K562 (cell line): Measurements from ENCODE around the gene ZC3H13. TPM values are rescaled to one million over a fixed set of nuclear protein-coding genes. Genes with fewer than 3 reads are reported as not detected.

Experiments
- ATAC-seq: fragments of 200-7000 bp; cut with Tn5 transposase; 3 replicates; pipeline ENCODE4 v1.9.1; 2020; ENCODE audit warnings: moderate library complexity
- BruUV-seq: library from RNA; stranded (reverse); fragments of 400-500 nt; replicated peaks from 2 replicates; lab custom pipeline; 2021; lab: Mats Ljungman, UMichigan
- CTCF ChIA-PET: fragments of 300-600 bp; formaldehyde crosslinking; extraction: SDS; loops from one replicate; lab custom pipeline; 2021; ENCODE audit warnings: low intra/inter-chr PET ratio; lab: Yijun Ruan, JAX
- POLR2A ChIA-PET: fragments of 300-600, 350-650 bp; sonication (Branson Sonifier 250); formaldehyde crosslinking; extraction: SDS; loops from one replicate; lab custom pipeline; 2021; ENCODE audit warnings: antibody characterized with exemption, inconsistent platforms; lab: Yijun Ruan, JAX
- DNase-seq, 4 experiments: peaks; one replicate each; pipeline versions ENCODE4 v3.0.0 to v3.0.0-alpha.2; 2011 to 2018; ENCODE audit warnings: low spot score in 3 of 4, mixed read lengths in 3 of 4; ENCODE audit errors: extremely low read depth in 1 of 4
- FAIRE-seq: peaks from 2 replicates; lab custom pipeline; 2011; peaks lifted over from hg19 to GRCh38; lab: Jason Lieb, UNC
- H2AFZ ChIP-seq: 2 replicates; pipeline ENCODE4 v1.6.0; 2011; ENCODE audit warnings: low read depth, low read length, control low read depth, inconsistent platforms
- H3K27ac ChIP-seq: fragments of 200-600 bp; 3 replicates; pipeline ENCODE4 v1.8.0; 2011; ENCODE audit warnings: low read depth, mild to moderate bottlenecking, control low read depth, inconsistent platforms, low read length, moderate library complexity, mixed read lengths; ENCODE audit errors: extremely low read depth
- H3K27me3 ChIP-seq, 2 experiments: fragments of 300-600 bp in 1 of 2; 2 replicates in 1 of 2; 3 replicates in 1 of 2; pipeline versions ENCODE4 v1.6.0 to v1.8.0; 2011; ENCODE audit warnings: inconsistent platforms in 2 of 2, low read length in 2 of 2, mild to moderate bottlenecking in 1 of 2, mixed read lengths in 1 of 2, moderate library complexity in 1 of 2; ENCODE audit not compliant: control insufficient read depth in 2 of 2, insufficient read depth in 2 of 2
- H3K36me3 ChIP-seq: fragments of 300-600 bp; 3 replicates; pipeline ENCODE4 v1.8.0; 2011; ENCODE audit warnings: mild to moderate bottlenecking, low read length, inconsistent platforms; ENCODE audit not compliant: control insufficient read depth, insufficient read depth
- H3K4me1 ChIP-seq, 2 experiments: fragments of 200-600 bp in 1 of 2; replicated peaks in 1 of 2; 2 replicates in 1 of 2; 3 replicates in 1 of 2; pipeline versions ENCODE4 v1.5.1 to v1.8.0; 2011; ENCODE audit warnings: inconsistent platforms in 2 of 2, low read length in 2 of 2, mild to moderate bottlenecking in 1 of 2, mixed read lengths in 1 of 2, moderate library complexity in 1 of 2; ENCODE audit not compliant: control insufficient read depth in 2 of 2, insufficient read depth in 2 of 2
- H3K4me2 ChIP-seq: 2 replicates; pipeline ENCODE4 v1.6.1; 2011; ENCODE audit warnings: low read length, control low read depth, inconsistent platforms, mixed read lengths; ENCODE audit not compliant: insufficient read depth
- H3K4me3 ChIP-seq: fragments of 200-600 bp; sonication (generic), shearing (Covaris generic); 2 replicates; pipeline ENCODE4 v1.5.1; 2016; ENCODE audit warnings: control low read depth, inconsistent platforms
- H3K79me2 ChIP-seq: fragments of 200-600 bp; 3 replicates; pipeline ENCODE4 v1.8.0; 2011; ENCODE audit warnings: low read length, inconsistent platforms; ENCODE audit not compliant: control insufficient read depth, insufficient read depth
- H3K9ac ChIP-seq, 2 experiments: 2 replicates each; pipeline versions ENCODE4 v1.6.0 to v1.6.1; 2011; ENCODE audit warnings: low read depth in 2 of 2, low read length in 2 of 2, control low read depth in 1 of 2, inconsistent platforms in 1 of 2, mild to moderate bottlenecking in 1 of 2, mixed read lengths in 1 of 2; ENCODE audit not compliant: insufficient read depth in 1 of 2
- H3K9me1 ChIP-seq: one replicate; pipeline ENCODE4 v1.6.0; 2011; ENCODE audit warnings: inconsistent platforms, mild to moderate bottlenecking, low read length, moderate library complexity; ENCODE audit not compliant: control insufficient read depth, insufficient read depth
- H3K9me3 ChIP-seq: replicated peaks from 2 replicates; pipeline ENCODE4 v1.5.1; 2011; ENCODE audit warnings: low read depth, low read length, inconsistent platforms; ENCODE audit not compliant: control insufficient read depth, insufficient read depth
- H4K20me1 ChIP-seq: replicated peaks from 2 replicates; pipeline ENCODE4 v1.6.1; 2011; ENCODE audit warnings: low read length, inconsistent platforms, mixed read lengths; ENCODE audit not compliant: control insufficient read depth, insufficient read depth
- BRD9 ChIP-seq: fragments of 450-650 bp; IDR thresholded peaks from 2 replicates; pipeline ENCODE4 v1.6.1; 2018; ENCODE audit warnings: low read depth; ENCODE audit not compliant: partially characterized antibody
- FOSL1 ChIP-seq: fragments of 200-800 bp; sonication (Bioruptor generic); conservative IDR thresholded peaks from 2 replicates; pipeline ENCODE4 v1.6.1; 2016; ENCODE audit warnings: missing genetic modification characterization, missing compliant biosample characterization
- KDM2B ChIP-seq: fragments of 250-450 bp; sonication (Bioruptor Pico); IDR thresholded peaks from 2 replicates; pipeline ENCODE4 v1.8.0; 2021; ENCODE audit warnings: mild to moderate bottlenecking, moderate library complexity
- RUNX1 ChIP-seq: sonication (generic); IDR thresholded peaks from 2 replicates; pipeline ENCODE4 v1.6.1; 2016; ENCODE audit warnings: antibody characterized with exemption, low read depth
- SMARCB1 ChIP-seq: IDR thresholded peaks from 2 replicates; pipeline ENCODE4 v1.6.1; 2011; ENCODE audit warnings: improper control_type of control experiment, low read depth; ENCODE audit not compliant: insufficient read length
- SOX6 ChIP-seq: fragments of 450-650 bp; IDR thresholded peaks from 2 replicates; pipeline ENCODE4 v1.6.1; 2014; ENCODE audit warnings: mild to moderate bottlenecking
- SP2 ChIP-seq: IDR thresholded peaks from 2 replicates; pipeline ENCODE4 v1.6.1; 2011; ENCODE audit warnings: mild to moderate bottlenecking, low read depth, low read length, moderate library complexity; ENCODE audit not compliant: poor library complexity, severe bottlenecking; ENCODE audit errors: extremely low read depth
- STAT5B ChIP-seq: fragments of 250-450 bp; sonication (Bioruptor Pico); IDR thresholded peaks from 2 replicates; pipeline ENCODE4 v1.8.0; 2021; ENCODE audit warnings: mild to moderate bottlenecking, inconsistent platforms
- ZNF146 ChIP-seq: IDR thresholded peaks from one replicate; pipeline ENCODE4 v1.6.1; 2018; ENCODE audit warnings: missing compliant biosample characterization; ENCODE audit not compliant: unreplicated experiment
- ZNF584 ChIP-seq: fragments of 200-800 bp; sonication (Bioruptor generic); IDR thresholded peaks from 2 replicates; pipeline ENCODE4 v1.6.1; 2016; ENCODE audit warnings: low read depth, mild to moderate bottlenecking, missing genetic modification characterization, missing compliant biosample characterization
- WGBS: fragments of 100-300 bp; shearing (Covaris generic); methylation state at CpG from one replicate; pipeline ENCODE4 v1.1.6; 2016; ENCODE audit warnings: low coverage, mixed read lengths; ENCODE audit not compliant: insufficient coverage; ENCODE audit errors: missing lambda C conversion rate; 5-methylcytosine and 5-hydroxymethylcytosine counted together
- in situ Hi-C: fragments of 300-500 bp; cut with MboI; formaldehyde crosslinking; loops from 4 replicates; pipeline ENCODE4 v1.15.0; 2018; ENCODE audit warnings: inconsistent platforms, mixed read lengths
- intact Hi-C: fragments of 100-400 bp; cut with micrococcal nuclease; formaldehyde crosslinking; loops from 2 replicates; pipeline ENCODE4 v1.14.2; 2022
- polyA plus RNA-seq, 8 experiments: library from polyadenylated mRNA; depleted of rRNA in 4 of 8; stranded (reverse) in 5 of 8; unstranded in 3 of 8; fragments of >200 nt; fragmentation: Nextera tagmentation in 2 of 8; fragmentation: Illumina TruSeq in 1 of 8; extraction: Ambion mirVana in 2 of 8; extraction: Trizol in 1 of 8; gene quantifications; 2 replicates each; pipeline versions ENCODE4 v1.2.1 to v1.2.3, GENCODE V29; 2011 to 2014; ENCODE audit warnings: inconsistent platforms in 1 of 8, missing spikeins in 1 of 8
- total RNA-seq, 7 experiments: library from RNA; depleted of rRNA in 6 of 7; stranded (reverse); fragments of >200 nt in 6 of 7; fragmentation: Illumina TruSeq in 2 of 7; extraction: Trizol in 2 of 7; gene quantifications; 2 replicates each; pipeline versions ENCODE4 v1.2.1 to v1.2.3, GENCODE V29; 2011 to 2021; ENCODE audit warnings: low replicate concordance in 1 of 7

Gene ZC3H13
- total and polyA plus RNA-seq, 9 of the 15 experiments (the other 6 are each of a cell fraction or from before 2014, with no cell fraction given): 4.9 to 27.6 (median 12.1) TPM

DNA sequence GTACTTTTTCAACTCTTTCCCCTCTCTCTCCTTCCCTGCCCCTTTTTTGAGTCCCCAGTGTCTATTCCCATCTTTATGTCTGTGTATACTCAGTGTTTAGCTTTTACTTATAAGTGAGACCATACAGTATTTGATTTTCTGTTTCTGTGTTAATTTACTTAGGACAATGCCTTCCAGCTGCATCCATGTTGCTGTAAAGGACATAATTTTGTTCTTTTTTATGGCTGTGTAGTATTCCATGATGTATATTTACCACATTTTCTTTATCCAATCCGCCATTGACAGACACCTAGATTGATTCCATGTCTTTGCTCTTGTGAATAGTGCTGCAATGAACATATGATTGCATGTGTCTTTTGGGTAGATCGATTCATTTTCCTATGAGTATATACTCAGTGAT lies 10.7 kb upstream of the ZC3H13 start:
- WGBS: 41% methylated on average over 2 of the region's 2 CpGs
- CTCF ChIA-PET: no interaction called here
- no TSS peak for BruUV-seq

DNA sequence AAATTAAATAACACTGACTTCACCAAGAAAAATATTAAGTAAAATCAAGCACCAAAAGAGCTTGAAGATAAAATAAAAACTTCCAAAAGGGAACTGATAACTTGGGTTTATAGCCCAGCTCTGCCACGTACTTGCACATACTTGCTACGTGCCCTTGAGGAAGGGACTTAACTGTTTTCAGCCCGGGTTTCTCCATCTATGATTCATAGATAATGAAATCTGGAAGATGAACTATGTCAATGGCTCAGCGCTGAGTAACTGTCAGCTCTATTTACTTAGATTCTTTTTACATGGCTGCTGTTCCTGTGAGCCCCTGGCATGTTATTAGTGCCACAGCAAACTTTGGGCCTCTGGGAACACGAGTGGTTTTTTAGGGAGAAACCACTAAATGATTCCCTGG lies 9.6 kb upstream of the ZC3H13 start:
- Histone ChIP-seq H3K27ac (no peak overlapping the region), H3K4me2 (no peak overlapping the region), H3K79me2 (no peaks in the 10 kb centered on the region), H3K9me1 (no peaks in the 10 kb centered on the region), H3K27me3 (no peaks in the 10 kb centered on the region), H3K4me3 (no peak overlapping the region), H3K4me1 (peaks cover 0 to 4% of the 10 kb centered on the region in 2 experiments; a peak in 2 of 5 replicates), H3K9ac (no peak overlapping the region), H4K20me1 (no peaks in the 10 kb centered on the region), H3K9me3 (no peaks in the 10 kb centered on the region), H3K36me3 (no peaks in the 10 kb centered on the region), H2AFZ (no peak overlapping the region)
- TF ChIP-seq SP2 (no peak), FOSL1 (tag) (peak; percentile 27; the same call in 1 of the 2 replicates)
- ChIA-PET POLR2A (interaction anchor here (0.9 to 1.5 kb wide), 2 partner anchors 10 to 30 kb away, joined by 3 to 5 read pairs; partner anchors contain the start of gene ZC3H13), CTCF (no interaction called here)
- FAIRE-seq: no peak
- WGBS: 40% methylated on average over 5 of the region's 5 CpGs
- intact Hi-C loops: no loop called here
- no peak for DNase-seq
- in situ Hi-C loops: no loop called here
- no TSS peak for BruUV-seq
- ATAC-seq: no peak

More for the DNA sequence above, 10.7 kb upstream of the ZC3H13 start:
- Histone ChIP-seq H2AFZ (no peak overlapping the region), H3K4me2 (no peak overlapping the region), H3K4me1 (peaks cover 0 to 4% of the 10 kb centered on the region in 2 experiments; a peak in 2 of 5 replicates), H3K9ac (no peak overlapping the region), H3K27me3 (no peaks in the 10 kb centered on the region), H3K9me1 (no peaks in the 10 kb centered on the region), H3K4me3 (no peak overlapping the region), H3K79me2 (no peaks in the 10 kb centered on the region), H3K36me3 (no peaks in the 10 kb centered on the region), H3K9me3 (no peaks in the 10 kb centered on the region), H4K20me1 (no peaks in the 10 kb centered on the region), H3K27ac (no peak overlapping the region)
- in situ Hi-C loops (no loop called here), intact Hi-C loops (no loop called here)
- POLR2A ChIA-PET: interaction anchor here (1.5 kb wide), 1 partner anchor 11 kb away, joined by 5 read pairs; the partner anchor contains the start of gene ZC3H13
- ATAC-seq: no peak
- FAIRE-seq: no peak
- no peak for TF ChIP-seq RUNX1
- TF ChIP-seq STAT5B (CRISPR knock-in tag): no peak
- no peak for TF ChIP-seq SOX6
- TF ChIP-seq ZNF584 (CRISPR knock-in tag): no peak
- peak; percentile 36 for TF ChIP-seq ZNF146
- no peak for TF ChIP-seq BRD9
- TF ChIP-seq KDM2B: no peak
- TF ChIP-seq SMARCB1: no peak
- DNase-seq: no peak
